DOHH2 (cell line): ENCODE data around the gene ENPP6.

Experiments
- H3F3A ChIP-seq: fragments of 200-600 bp; sonication (generic), shearing (Covaris generic); 2 replicates; pipeline ENCODE4 v1.6.0; 2016; ENCODE audit warnings: antibody characterized with exemption, mild to moderate bottlenecking; ENCODE audit not compliant: control insufficient read depth, insufficient read depth
- H3K27ac ChIP-seq: fragments of 200-600 bp; sonication (generic); 2 replicates; pipeline ENCODE4 v1.5.1; 2014; ENCODE audit warnings: low read depth, mild to moderate bottlenecking, low read length, moderate library complexity
- H3K27me3 ChIP-seq: fragments of 200-600 bp; sonication (generic); 2 replicates; pipeline ENCODE4 v1.6.1; 2014; ENCODE audit warnings: mild to moderate bottlenecking, low read length, mixed read lengths; ENCODE audit not compliant: control insufficient read depth
- H3K36me3 ChIP-seq: fragments of 200-600 bp; sonication (generic); 2 replicates; pipeline ENCODE4 v1.6.1; 2014; ENCODE audit warnings: mild to moderate bottlenecking, low read length, moderate library complexity, mixed read lengths; ENCODE audit not compliant: control insufficient read depth
- H3K4me1 ChIP-seq: fragments of 200-600 bp; sonication (generic); 2 replicates; pipeline ENCODE4 v1.6.1; 2014; ENCODE audit warnings: mild to moderate bottlenecking, low read length, mixed read lengths; ENCODE audit not compliant: control insufficient read depth
- H3K4me2 ChIP-seq: fragments of 200-600 bp; sonication (generic); 2 replicates; pipeline ENCODE4 v1.6.0; 2014; ENCODE audit warnings: mild to moderate bottlenecking, low read length, moderate library complexity
- H3K4me3 ChIP-seq: fragments of 200-600 bp; sonication (generic); 2 replicates; pipeline ENCODE4 v1.5.1; 2014; ENCODE audit warnings: mild to moderate bottlenecking, low read length, mixed read lengths
- H3K79me2 ChIP-seq: fragments of 200-600 bp; sonication (generic); 2 replicates; pipeline ENCODE4 v1.6.1; 2014; ENCODE audit warnings: mild to moderate bottlenecking, low read length, mixed read lengths; ENCODE audit not compliant: control insufficient read depth
- H3K9me2 ChIP-seq: fragments of 200-600 bp; sonication (generic); replicated peaks from 2 replicates; pipeline ENCODE4 v1.6.1; 2014; ENCODE audit warnings: mild to moderate bottlenecking, low read length, mixed read lengths; ENCODE audit not compliant: control insufficient read depth
- H3K9me3 ChIP-seq: fragments of 200-600 bp; sonication (generic); 2 replicates; pipeline ENCODE4 v1.6.1; 2014; ENCODE audit warnings: antibody characterized with exemption, low read length, mixed read lengths; ENCODE audit not compliant: control insufficient read depth, insufficient read depth
- H4K20me1 ChIP-seq: fragments of 200-600 bp; sonication (generic); 2 replicates; pipeline ENCODE4 v1.6.0; 2014; ENCODE audit warnings: low read depth, mild to moderate bottlenecking, antibody characterized with exemption, low read length, moderate library complexity; ENCODE audit not compliant: control insufficient read depth, insufficient read depth
- CTCF ChIP-seq: fragments of 200-600 bp; sonication (generic); IDR thresholded peaks from one replicate; pipeline ENCODE4 v1.5.1; 2014; ENCODE audit warnings: antibody characterized with exemption, mild to moderate bottlenecking, low read depth, low read length; ENCODE audit not compliant: poor library complexity, severe bottlenecking
- EZH2phosphoT487 ChIP-seq: fragments of 200-600 bp; sonication (generic); IDR thresholded peaks from 2 replicates; pipeline ENCODE4 v1.6.1; 2017; ENCODE audit warnings: borderline replicate concordance, mild to moderate bottlenecking, antibody characterized with exemption, low read length, moderate library complexity, mixed read lengths

Gene ENPP6

GRCh38 chr4:184111233-184111832, 106.3 kb downstream of the ENPP6 start:
- no peaks in the 10 kb centered on the region for H3K4me1 ChIP-seq
- H3K9me3 ChIP-seq: no peaks in the 10 kb centered on the region
- H3K4me3 ChIP-seq: no peak overlapping the region
- TF ChIP-seq EZH2phosphoT487: no peak
- no peaks in the 10 kb centered on the region for H3K27me3 ChIP-seq
- H4K20me1 ChIP-seq: no peaks in the 10 kb centered on the region
- no peaks in the 10 kb centered on the region for H3K79me2 ChIP-seq
- no peaks in the 10 kb centered on the region for H3F3A ChIP-seq
- H3K27ac ChIP-seq: no peak overlapping the region
- no peak overlapping the region for H3K4me2 ChIP-seq
- H3K9me2 ChIP-seq: no peaks in the 10 kb centered on the region
- no peaks in the 10 kb centered on the region for H3K36me3 ChIP-seq

GRCh38 chr4:184110452-184111224, 107.0 kb downstream of the ENPP6 start:
- H3K27ac ChIP-seq: no peak overlapping the region
- no peak overlapping the region for H3K4me2 ChIP-seq
- H4K20me1 ChIP-seq: no peaks in the 10 kb centered on the region
- TF ChIP-seq EZH2phosphoT487 (no peak), CTCF (no peak)
- H3K27me3 ChIP-seq: no peaks in the 10 kb centered on the region
- H3K79me2 ChIP-seq: no peaks in the 10 kb centered on the region
- H3K9me3 ChIP-seq: no peaks in the 10 kb centered on the region
- H3K4me3 ChIP-seq: no peak overlapping the region
- H3F3A ChIP-seq: no peaks in the 10 kb centered on the region
- H3K36me3 ChIP-seq: no peaks in the 10 kb centered on the region
- H3K9me2 ChIP-seq: no peaks in the 10 kb centered on the region
- no peaks in the 10 kb centered on the region for H3K4me1 ChIP-seq

- Histone ChIP-seq H3K36me3 (no peaks in the 10 kb centered on the region), H3F3A (no peaks in the 10 kb centered on the region), H3K4me2 (no peak overlapping the region), H3K4me3 (no peak overlapping the region), H3K4me1 (no peaks in the 10 kb centered on the region), H3K9me3 (no peaks in the 10 kb centered on the region), H3K9me2 (no peaks in the 10 kb centered on the region), H4K20me1 (no peaks in the 10 kb centered on the region), H3K79me2 (no peaks in the 10 kb centered on the region), H3K27me3 (no peaks in the 10 kb centered on the region), H3K27ac (no peak overlapping the region)
- TF ChIP-seq EZH2phosphoT487 (no peak), CTCF (no peak)
Measured at GRCh38 chr4:184108006-184108501, 109.6 kb downstream of the ENPP6 start.

GRCh38 chr4:184104419-184105101, 113.1 kb downstream of the ENPP6 start:
- no peak overlapping the region for H3K4me3 ChIP-seq
- no peaks in the 10 kb centered on the region for H3K36me3 ChIP-seq
- no peaks in the 10 kb centered on the region for H3K4me1 ChIP-seq
- no peaks in the 10 kb centered on the region for H4K20me1 ChIP-seq
- TF ChIP-seq CTCF: no peak
- TF ChIP-seq EZH2phosphoT487: no peak
- H3K9me2 ChIP-seq: no peaks in the 10 kb centered on the region
- no peaks in the 10 kb centered on the region for H3K79me2 ChIP-seq
- no peak overlapping the region for H3K4me2 ChIP-seq
- H3K27ac ChIP-seq: no peak overlapping the region
- H3K9me3 ChIP-seq: no peaks in the 10 kb centered on the region
- H3K27me3 ChIP-seq: no peaks in the 10 kb centered on the region
- H3F3A ChIP-seq: no peaks in the 10 kb centered on the region
